ENCODE results near the gene PCDHA6.
"Not testable (repeated sequence)": the region's sequence is repeated elsewhere in the genome, so short reads cannot be mapped to it uniquely, and the experiment has no call there.

PCDHA6 gene

GRCh38 chr5:140868721-140869554, 41.2 kb downstream of the PCDHA6 start, which contains the start of gene PCDHA11:
PCDHA11 (plus strand) TSS chr5:140868957; CDS start chr5:140869104, 147 bp downstream.
- DNase-seq, result no peak

- DNase-seq, result no peak
Measured at GRCh38 chr5:140869555-140869886, 41.8 kb downstream of the PCDHA6 start.

GRCh38 chr5:140870221-140871201, 42.8 kb downstream of the PCDHA6 start:
- no peak for DNase-seq

- no peak for DNase-seq
Measured at GRCh38 chr5:140875085-140876065, 47.6 kb downstream of the PCDHA6 start, which contains the start of gene PCDHA12. PCDHA12 (plus strand) TSS chr5:140875308; CDS start chr5:140875473, 165 bp downstream.

- not testable (repeated sequence) for DNase-seq
Measured at GRCh38 chr5:140876541-140877261, 48.9 kb downstream of the PCDHA6 start.

GRCh38 chr5:140877262-140877581, 49.5 kb downstream of the PCDHA6 start:
- DNase-seq, result no peak

Measured in GF-D8 (cell line).